Activated T-cell treated with anti-CD3 and anti-CD28 coated beads, Interleukin-2, amount 50 U/mL, for 24 hours (primary cell): Measurements from ENCODE around the gene UGGT2.

Experiments
- DNase-seq: peaks from one replicate; pipeline ENCODE4 v3.0.0-alpha.2; 2020
- H3K27ac Mint-ChIP-seq: 2 replicates; pipeline ENCODE4 v1.8.0; 2020; ENCODE audit warnings: mild to moderate bottlenecking, mixed read lengths
- H3K27me3 Mint-ChIP-seq: 2 replicates; pipeline ENCODE4 v1.8.0; 2020; ENCODE audit warnings: mixed read lengths
- H3K36me3 Mint-ChIP-seq: 2 replicates; pipeline ENCODE4 v1.8.0; 2020; ENCODE audit warnings: low read depth, mixed read lengths
- H3K4me1 Mint-ChIP-seq: 2 replicates; pipeline ENCODE4 v1.8.0; 2020; ENCODE audit warnings: low read depth, mixed read lengths
- H3K4me3 Mint-ChIP-seq: 2 replicates; pipeline ENCODE4 v1.8.0; 2020; ENCODE audit warnings: mild to moderate bottlenecking, moderate library complexity, mixed read lengths
- H3K9me3 Mint-ChIP-seq: 2 replicates; pipeline ENCODE4 v1.8.0; 2020; ENCODE audit warnings: mixed read lengths

Gene UGGT2

GRCh38 chr13:95921485-95921884 is 131.7 kb downstream of the UGGT2 start:
- Mint-ChIP-seq H3K27me3 (no peaks in the 10 kb centered on the region), H3K4me3 (no peak overlapping the region), H3K9me3 (no peaks in the 10 kb centered on the region), H3K27ac (no peak overlapping the region), H3K36me3 (no peaks in the 10 kb centered on the region), H3K4me1 (no peaks in the 10 kb centered on the region)
- DNase-seq, result no peak

DNA sequence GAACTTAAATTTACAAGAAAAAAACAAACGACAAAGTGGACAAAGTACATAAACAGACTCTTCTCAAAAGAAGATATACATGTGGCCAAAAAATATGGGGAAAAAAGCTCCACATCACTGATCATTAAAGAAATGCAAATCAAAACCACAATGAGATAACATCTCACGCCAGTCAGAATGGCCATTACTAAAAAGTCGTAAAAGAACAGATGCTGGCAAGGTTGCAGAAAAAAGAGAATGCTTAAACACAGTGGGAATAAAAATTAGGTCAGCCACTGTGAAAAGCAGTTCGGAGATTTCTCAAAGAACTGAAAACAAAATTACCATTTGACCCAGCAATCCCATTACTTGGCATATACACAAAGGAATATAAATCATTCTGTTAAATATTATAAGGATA is 132.7 kb downstream of the UGGT2 start:
- Mint-ChIP-seq H3K4me3 (no peak overlapping the region), H3K27ac (no peak overlapping the region), H3K9me3 (no peaks in the 10 kb centered on the region), H3K4me1 (no peaks in the 10 kb centered on the region), H3K36me3 (no peaks in the 10 kb centered on the region), H3K27me3 (no peaks in the 10 kb centered on the region)
- DNase-seq, result no peak

DNA sequence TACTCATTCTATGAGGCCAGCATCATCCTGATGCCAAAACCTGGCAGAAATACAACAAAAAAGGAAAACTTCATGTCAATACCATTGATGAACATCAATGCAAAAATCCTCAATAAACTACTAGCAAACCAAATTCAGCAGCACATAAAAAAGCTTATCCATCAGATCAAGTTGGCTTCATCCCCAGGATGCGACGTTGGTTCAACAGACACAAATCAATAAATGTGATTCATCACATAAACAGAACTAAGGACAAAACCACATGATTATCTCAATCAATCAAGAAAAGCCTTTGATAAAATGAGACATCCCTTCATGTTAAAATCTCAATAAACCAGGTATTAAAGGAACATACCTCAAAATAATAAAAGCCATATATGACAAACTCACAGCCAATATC is 134.3 kb downstream of the UGGT2 start:
- Mint-ChIP-seq H3K4me1 (no peaks in the 10 kb centered on the region), H3K36me3 (no peaks in the 10 kb centered on the region), H3K4me3 (no peak overlapping the region), H3K27ac (no peak overlapping the region), H3K27me3 (no peaks in the 10 kb centered on the region), H3K9me3 (peaks cover 2% of the 10 kb centered on the region)
- no peak for DNase-seq

- peaks cover 3% of the 10 kb centered on the region for H3K9me3 Mint-ChIP-seq
- no peaks in the 10 kb centered on the region for H3K27me3 Mint-ChIP-seq
- no peak overlapping the region for H3K4me3 Mint-ChIP-seq
- H3K27ac Mint-ChIP-seq, result no peak overlapping the region
- DNase-seq, result no peak
- H3K36me3 Mint-ChIP-seq, result no peaks in the 10 kb centered on the region
- H3K4me1 Mint-ChIP-seq, result no peaks in the 10 kb centered on the region
These were observed 138.2 kb downstream of the UGGT2 start for GRCh38 chr13:95914991-95915501.

GRCh38 chr13:95906999-95907398 is 146.2 kb downstream of the UGGT2 start:
- Mint-ChIP-seq H3K9me3 (peaks cover 2% of the 10 kb centered on the region), H3K36me3 (no peaks in the 10 kb centered on the region), H3K27me3 (no peaks in the 10 kb centered on the region), H3K27ac (no peak overlapping the region), H3K4me3 (no peak overlapping the region), H3K4me1 (no peaks in the 10 kb centered on the region)
- DNase-seq, result no peak

- Mint-ChIP-seq H3K4me3 (no peak overlapping the region), H3K9me3 (peaks cover 2% of the 10 kb centered on the region), H3K27me3 (no peaks in the 10 kb centered on the region), H3K4me1 (no peaks in the 10 kb centered on the region), H3K36me3 (no peaks in the 10 kb centered on the region), H3K27ac (no peak overlapping the region)
- DNase-seq, result no peak
These were observed 149.6 kb downstream of the UGGT2 start for GRCh38 chr13:95903569-95903968.

DNA sequence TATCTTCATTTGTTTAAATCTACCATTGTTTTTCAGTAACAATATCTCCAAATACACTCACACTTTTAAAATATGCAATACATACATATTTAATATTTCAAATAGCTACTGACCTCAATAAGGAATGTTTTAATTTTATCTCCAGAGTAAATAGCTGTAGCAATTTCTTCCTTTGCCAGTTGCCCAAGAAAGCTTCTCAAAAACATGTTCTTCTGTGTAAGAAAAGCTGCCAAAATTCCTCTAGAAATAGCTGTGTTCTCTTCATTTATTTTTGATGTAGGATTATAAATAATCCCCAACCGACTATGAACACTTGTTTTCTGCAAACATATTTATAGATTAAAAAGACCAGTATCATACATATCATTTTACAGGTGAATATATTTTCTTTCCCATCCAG is 150.5 kb downstream of the UGGT2 start:
- H3K9me3 Mint-ChIP-seq, result no peaks in the 10 kb centered on the region
- H3K4me3 Mint-ChIP-seq, result no peak overlapping the region
- no peaks in the 10 kb centered on the region for H3K4me1 Mint-ChIP-seq
- DNase-seq, result no peak
- no peaks in the 10 kb centered on the region for H3K27me3 Mint-ChIP-seq
- no peaks in the 10 kb centered on the region for H3K36me3 Mint-ChIP-seq
- no peak overlapping the region for H3K27ac Mint-ChIP-seq

DNA sequence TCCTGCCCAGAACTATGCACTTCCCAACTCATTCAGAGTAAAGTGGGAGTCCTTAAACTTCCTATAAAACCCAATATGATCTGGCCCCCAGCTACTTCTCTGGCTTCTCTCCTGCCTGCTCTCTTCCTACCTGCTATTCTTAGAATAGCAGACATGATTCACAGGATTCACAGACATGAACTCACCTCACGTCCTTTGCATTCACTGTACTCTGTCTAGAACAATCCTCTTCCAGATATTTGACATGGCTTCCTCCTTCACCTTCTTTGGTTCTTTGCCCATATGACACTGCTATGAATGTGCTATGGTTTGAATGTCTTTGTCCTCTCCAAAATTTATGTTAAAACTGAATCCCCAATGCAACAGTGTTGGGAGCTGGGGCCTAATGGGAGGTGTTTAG is 154.9 kb downstream of the UGGT2 start:
- Mint-ChIP-seq H3K27me3 (peaks cover 4% of the 10 kb centered on the region), H3K4me1 (no peaks in the 10 kb centered on the region), H3K4me3 (no peak overlapping the region), H3K9me3 (no peaks in the 10 kb centered on the region), H3K36me3 (no peaks in the 10 kb centered on the region), H3K27ac (no peak overlapping the region)
- DNase-seq, result no peak

DNA sequence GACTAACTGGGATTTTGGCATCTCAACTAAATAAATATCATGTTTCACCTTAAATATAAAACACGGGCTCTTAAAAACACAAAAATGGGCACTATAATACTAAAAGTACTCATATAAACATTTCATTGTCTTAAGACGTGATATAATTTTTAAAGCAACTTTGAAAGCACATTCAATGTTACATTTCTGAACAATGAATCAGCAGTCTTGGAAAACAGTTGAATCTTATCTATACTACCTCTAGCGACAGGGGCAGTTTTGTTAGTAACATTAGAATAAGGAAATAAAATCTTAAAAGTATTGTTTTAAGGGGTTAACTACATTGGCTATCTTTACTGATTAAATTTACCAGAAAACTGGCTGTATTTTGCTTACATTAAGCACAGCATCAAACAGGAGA is 156.9 kb downstream of the UGGT2 start:
- H3K27ac Mint-ChIP-seq, result no peak overlapping the region
- H3K4me1 Mint-ChIP-seq, result no peaks in the 10 kb centered on the region
- H3K27me3 Mint-ChIP-seq, result peaks cover 4% of the 10 kb centered on the region
- DNase-seq, result no peak
- no peak overlapping the region for H3K4me3 Mint-ChIP-seq
- no peaks in the 10 kb centered on the region for H3K9me3 Mint-ChIP-seq
- no peaks in the 10 kb centered on the region for H3K36me3 Mint-ChIP-seq

DNA sequence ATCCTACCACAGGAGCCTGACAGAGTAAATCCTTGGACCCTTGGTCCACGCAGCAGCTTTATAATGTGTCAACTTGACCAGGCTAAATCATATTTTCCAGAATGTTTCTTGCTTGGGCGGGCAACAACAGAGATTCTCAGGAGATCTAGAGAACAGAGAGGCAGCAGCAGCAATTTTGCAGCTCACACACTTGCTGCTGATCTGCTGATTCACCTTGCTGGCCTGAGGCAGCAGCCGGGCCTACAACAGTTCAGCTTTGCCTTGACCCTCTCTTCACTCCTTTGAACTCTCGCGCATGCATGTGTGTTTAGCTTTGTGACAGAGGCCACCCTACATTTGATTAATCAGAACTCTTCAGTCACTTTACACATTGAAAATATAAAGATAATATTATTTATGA is 159.3 kb downstream of the UGGT2 start:
- peaks cover 4% of the 10 kb centered on the region for H3K27me3 Mint-ChIP-seq
- H3K4me3 Mint-ChIP-seq, result no peak overlapping the region
- H3K36me3 Mint-ChIP-seq, result no peaks in the 10 kb centered on the region
- H3K27ac Mint-ChIP-seq, result no peak overlapping the region
- no peak for DNase-seq
- H3K4me1 Mint-ChIP-seq, result no peaks in the 10 kb centered on the region
- no peaks in the 10 kb centered on the region for H3K9me3 Mint-ChIP-seq

DNA sequence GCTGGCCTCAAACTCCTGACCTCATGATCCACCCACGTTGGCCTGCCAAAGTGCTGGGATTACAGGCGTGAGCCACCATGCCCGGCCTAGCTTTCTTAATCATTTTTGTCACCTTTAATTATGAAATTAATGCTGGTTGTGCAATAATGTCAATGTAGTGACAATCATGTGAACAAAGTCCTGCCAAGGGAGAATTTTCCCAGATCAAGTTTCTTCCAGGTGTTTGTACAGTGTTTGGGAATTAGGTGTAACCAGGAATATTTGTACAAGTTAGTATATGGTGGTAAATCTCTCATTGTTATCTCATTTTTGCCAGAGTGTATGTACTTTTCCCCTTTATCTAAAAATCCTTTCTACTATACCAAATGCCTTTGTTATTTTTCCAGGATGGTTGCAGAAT is 171.1 kb downstream of the UGGT2 start:
- H3K36me3 Mint-ChIP-seq, result no peaks in the 10 kb centered on the region
- H3K27ac Mint-ChIP-seq, result no peak overlapping the region
- H3K9me3 Mint-ChIP-seq, result no peaks in the 10 kb centered on the region
- peaks cover 5% of the 10 kb centered on the region for H3K27me3 Mint-ChIP-seq
- DNase-seq, result no peak
- no peaks in the 10 kb centered on the region for H3K4me1 Mint-ChIP-seq
- H3K4me3 Mint-ChIP-seq, result no peak overlapping the region

GRCh38 chr13:95880331-95880730 is 172.9 kb downstream of the UGGT2 start:
- H3K4me3 Mint-ChIP-seq, result no peak overlapping the region
- no peak overlapping the region for H3K27ac Mint-ChIP-seq
- H3K4me1 Mint-ChIP-seq, result no peaks in the 10 kb centered on the region
- no peaks in the 10 kb centered on the region for H3K9me3 Mint-ChIP-seq
- no peak for DNase-seq
- H3K36me3 Mint-ChIP-seq, result no peaks in the 10 kb centered on the region
- peaks cover 5% of the 10 kb centered on the region for H3K27me3 Mint-ChIP-seq

DNA sequence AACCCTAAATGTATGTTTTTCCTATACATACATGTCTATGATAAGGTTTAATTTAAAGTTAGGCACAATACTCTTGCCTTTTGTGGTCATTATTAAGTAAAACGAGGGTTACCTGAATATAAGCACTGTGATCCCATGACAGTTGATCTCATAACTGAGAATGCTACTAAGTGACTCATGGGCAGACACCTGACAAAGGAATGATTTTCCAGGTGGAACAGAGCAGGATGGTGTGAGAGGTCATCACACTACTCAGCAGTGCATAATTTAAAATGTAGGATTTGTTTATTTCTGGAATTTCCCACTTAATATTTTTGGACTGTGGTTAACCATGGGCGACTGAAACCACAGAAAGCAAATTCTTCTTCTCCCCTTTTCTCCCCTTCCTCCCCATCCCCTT is 178.9 kb downstream of the UGGT2 start:
- Mint-ChIP-seq H3K27ac (no peak overlapping the region), H3K9me3 (no peaks in the 10 kb centered on the region), H3K4me3 (no peak overlapping the region), H3K36me3 (no peaks in the 10 kb centered on the region), H3K4me1 (no peaks in the 10 kb centered on the region), H3K27me3 (peaks cover 4% of the 10 kb centered on the region)
- no peak for DNase-seq

GRCh38 chr13:95870421-95870820 is 182.8 kb downstream of the UGGT2 start:
- H3K36me3 Mint-ChIP-seq, result no peaks in the 10 kb centered on the region
- no peaks in the 10 kb centered on the region for H3K9me3 Mint-ChIP-seq
- H3K27me3 Mint-ChIP-seq, result peaks cover 7% of the 10 kb centered on the region
- H3K4me3 Mint-ChIP-seq, result no peak overlapping the region
- H3K27ac Mint-ChIP-seq, result no peak overlapping the region
- DNase-seq, result no peak
- no peaks in the 10 kb centered on the region for H3K4me1 Mint-ChIP-seq

DNA sequence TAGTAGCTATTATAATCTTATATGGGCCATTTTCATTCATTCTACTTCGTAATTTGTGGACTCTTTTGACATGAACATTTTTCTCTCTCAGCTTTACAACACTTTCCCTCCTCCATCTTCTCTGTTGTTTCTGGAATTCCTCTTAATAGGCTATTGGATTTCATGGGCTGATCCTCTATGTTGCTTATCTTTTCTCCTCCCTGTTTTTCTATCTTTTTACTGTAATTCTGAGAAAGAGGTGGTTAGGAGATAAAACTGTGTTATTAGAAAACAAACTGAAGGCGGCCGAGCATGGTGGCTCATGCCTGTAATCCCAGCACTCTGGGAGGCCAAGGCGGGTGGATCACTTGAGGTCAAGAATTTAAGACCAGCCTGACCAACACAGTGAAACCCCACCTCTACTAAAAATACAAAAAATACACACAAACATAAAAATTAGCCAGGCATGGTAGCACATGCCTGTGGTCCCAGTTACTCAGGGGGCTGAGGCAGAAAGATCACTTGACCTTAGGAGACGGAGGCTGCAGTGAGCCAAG is 188.1 kb downstream of the UGGT2 start:
- Mint-ChIP-seq H3K4me1 (no peaks in the 10 kb centered on the region), H3K27ac (no peak overlapping the region), H3K9me3 (no peaks in the 10 kb centered on the region), H3K36me3 (no peaks in the 10 kb centered on the region), H3K27me3 (peaks cover 12% of the 10 kb centered on the region), H3K4me3 (no peak overlapping the region)
- no peak for DNase-seq

DNA sequence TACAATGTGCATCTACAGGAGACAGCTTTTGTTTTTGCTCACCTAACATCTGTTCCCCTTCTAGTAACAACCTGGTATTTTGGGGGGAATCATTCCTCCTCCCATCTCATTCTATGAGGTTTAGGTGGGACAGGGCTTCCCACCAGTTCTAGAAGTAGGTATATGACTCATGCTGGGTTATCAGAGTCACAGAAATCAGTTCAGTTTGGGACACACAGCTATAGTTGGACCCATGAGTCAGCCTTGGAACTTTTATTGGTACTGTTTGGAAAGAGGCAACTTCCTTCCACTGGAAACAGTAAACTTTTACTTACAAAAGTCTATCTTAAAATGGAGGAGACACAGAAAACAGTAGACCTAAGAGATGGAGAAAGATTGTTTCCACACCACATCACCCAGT is 190.8 kb downstream of the UGGT2 start:
- Mint-ChIP-seq H3K27ac (no peak overlapping the region), H3K36me3 (no peaks in the 10 kb centered on the region), H3K27me3 (peaks cover 9% of the 10 kb centered on the region), H3K4me1 (no peaks in the 10 kb centered on the region), H3K9me3 (no peaks in the 10 kb centered on the region), H3K4me3 (no peak overlapping the region)
- no peak for DNase-seq
